Measurements from ENCODE around the gene PARP9.
"Not testable (repeated sequence)": the region's sequence is repeated elsewhere in the genome, so short reads cannot be mapped to it uniquely, and the experiment has no call there.

The PARP9 gene

GRCh38 chr3:122510878-122511535 is 53.1 kb downstream of the PARP9 start:
- H3K4me2 ChIP-seq (ENCODE audit: insufficient read depth, low read length), result peak overlapping the region; percentile 9; the same call in 1 of the 2 replicates
- H3K4me1 ChIP-seq (ENCODE audit: insufficient read depth, low read length), result peaks cover 34% of the 10 kb centered on the region
- peaks cover 72% of the 10 kb centered on the region for H4K20me1 ChIP-seq (ENCODE audit: insufficient read depth, low read length)
- H3K9me3 ChIP-seq (ENCODE audit: insufficient read depth, low read length, severe bottlenecking), result no peaks in the 10 kb centered on the region
- DNase-seq, result no peak
- H3K9ac ChIP-seq (ENCODE audit: low read depth, low read length), result no peak overlapping the region
- H3K27ac ChIP-seq (ENCODE audit: low read length), result no peak overlapping the region
- H3K36me3 ChIP-seq (ENCODE audit: insufficient read depth, low read length), result no peaks in the 10 kb centered on the region
- peaks cover 87% of the 10 kb centered on the region for H3K79me2 ChIP-seq (ENCODE audit: insufficient read depth, low read length)
- TF ChIP-seq EZH2 (IDR thresholded peaks at IDR 0.05; ENCODE audit: borderline replicate concordance, low read depth, low read length, severe bottlenecking), result no peak
- no peak for TF ChIP-seq CTCF (IDR thresholded peaks at IDR 0.05; ENCODE audit: borderline replicate concordance, extremely low read depth, low read length, poor library complexity, severe bottlenecking)
- no peak overlapping the region for H2AFZ ChIP-seq (ENCODE audit: low read depth, low read length)
- H3K27me3 ChIP-seq (ENCODE audit: insufficient read depth, low read length, poor library complexity), result no peaks in the 10 kb centered on the region
- no peak for ATAC-seq (ENCODE audit: insufficient read depth, low read depth)
- H3K4me3 ChIP-seq (ENCODE audit: low read depth in 1 of 2, low read length in 2 of 2), result no peak overlapping the region

- peaks cover 100% of the 10 kb centered on the region for H3K79me2 ChIP-seq (ENCODE audit: insufficient read depth, low read length)
- H3K4me2 ChIP-seq (ENCODE audit: insufficient read depth, low read length); H3K36me3 ChIP-seq (ENCODE audit: insufficient read depth, low read length): not testable (repeated sequence)
These were observed 55.2 kb downstream of the PARP9 start for GRCh38 chr3:122508944-122509343.

GRCh38 chr3:122508135-122508914 is 55.8 kb downstream of the PARP9 start:
- Histone ChIP-seq H2AFZ (ENCODE audit: low read depth, low read length) (no peak overlapping the region), H3K4me3 (ENCODE audit: low read depth in 1 of 2, low read length in 2 of 2) (no peak overlapping the region), H4K20me1 (ENCODE audit: insufficient read depth, low read length) (peaks cover 88% of the 10 kb centered on the region), H3K79me2 (ENCODE audit: insufficient read depth, low read length) (peaks cover 100% of the 10 kb centered on the region), H3K27ac (ENCODE audit: low read length) (no peak overlapping the region), H3K27me3 (ENCODE audit: insufficient read depth, low read length, poor library complexity) (no peaks in the 10 kb centered on the region), H3K9me3 (ENCODE audit: insufficient read depth, low read length, severe bottlenecking) (no peaks in the 10 kb centered on the region), H3K36me3 (ENCODE audit: insufficient read depth, low read length) (0 out of 2 replicates have a peak, but pooled peaks cover 3% of the 10 kb centered on the region), H3K4me1 (ENCODE audit: insufficient read depth, low read length) (peaks cover 22% of the 10 kb centered on the region), H3K9ac (ENCODE audit: low read depth, low read length) (no peak overlapping the region), H3K4me2 (ENCODE audit: insufficient read depth, low read length) (no peak overlapping the region)
- no peak for ATAC-seq (ENCODE audit: insufficient read depth, low read depth)
- TF ChIP-seq EZH2 (IDR thresholded peaks at IDR 0.05; ENCODE audit: borderline replicate concordance, low read depth, low read length, severe bottlenecking) (no peak), CTCF (IDR thresholded peaks at IDR 0.05; ENCODE audit: borderline replicate concordance, extremely low read depth, low read length, poor library complexity, severe bottlenecking) (no peak)
- DNase-seq, result no peak

More at GRCh38 chr3:122508944-122509343, 55.2 kb downstream of the PARP9 start:
- not testable (repeated sequence) for H3K9ac ChIP-seq (ENCODE audit: low read depth, low read length); H3K4me3 ChIP-seq (ENCODE audit: low read depth in 1 of 2, low read length in 2 of 2); H3K27ac ChIP-seq (ENCODE audit: low read length); H3K9me3 ChIP-seq (ENCODE audit: insufficient read depth, low read length, severe bottlenecking); H2AFZ ChIP-seq (ENCODE audit: low read depth, low read length); H3K27me3 ChIP-seq (ENCODE audit: insufficient read depth, low read length, poor library complexity); DNase-seq; ATAC-seq (ENCODE audit: insufficient read depth, low read depth)
- H4K20me1 ChIP-seq (ENCODE audit: insufficient read depth, low read length), result peaks cover 89% of the 10 kb centered on the region
- peaks cover 28% of the 10 kb centered on the region for H3K4me1 ChIP-seq (ENCODE audit: insufficient read depth, low read length)

GRCh38 chr3:122506450-122506849 is 57.6 kb downstream of the PARP9 start:
- Histone ChIP-seq H3K36me3 (ENCODE audit: insufficient read depth, low read length) (0 out of 2 replicates have a peak, but pooled peaks cover 3% of the 10 kb centered on the region), H3K9me3 (ENCODE audit: insufficient read depth, low read length, severe bottlenecking) (no peaks in the 10 kb centered on the region), H3K4me3 (ENCODE audit: low read depth in 1 of 2, low read length in 2 of 2) (no peak overlapping the region), H3K4me1 (ENCODE audit: insufficient read depth, low read length) (peaks cover 8% of the 10 kb centered on the region; the same call in 1 of the 2 replicates), H3K79me2 (ENCODE audit: insufficient read depth, low read length) (peaks cover 100% of the 10 kb centered on the region), H3K27me3 (ENCODE audit: insufficient read depth, low read length, poor library complexity) (no peaks in the 10 kb centered on the region), H2AFZ (ENCODE audit: low read depth, low read length) (no peak overlapping the region), H3K9ac (ENCODE audit: low read depth, low read length) (no peak overlapping the region), H3K27ac (ENCODE audit: low read length) (no peak overlapping the region), H4K20me1 (ENCODE audit: insufficient read depth, low read length) (peaks cover 86% of the 10 kb centered on the region), H3K4me2 (ENCODE audit: insufficient read depth, low read length) (no peak overlapping the region)
- DNase-seq, result no peak
- ATAC-seq (ENCODE audit: insufficient read depth, low read depth), result no peak
- no peak for TF ChIP-seq CTCF (IDR thresholded peaks at IDR 0.05; ENCODE audit: borderline replicate concordance, extremely low read depth, low read length, poor library complexity, severe bottlenecking)
- TF ChIP-seq EZH2 (IDR thresholded peaks at IDR 0.05; ENCODE audit: borderline replicate concordance, low read depth, low read length, severe bottlenecking), result no peak

Measured in DND-41 (cell line).